SU-DHL-6 (cell line): ENCODE data around the gene PLA2G6.
"Not testable (repeated sequence)": the region's sequence is repeated elsewhere in the genome, so short reads cannot be mapped to it uniquely, and the experiment has no call there.

ENCODE experiments used
- H2AFZ ChIP-seq: fragments of 200-600 bp; sonication (generic); 2 replicates; pipeline ENCODE4 v1.6.1; 2014; ENCODE audit warnings: low read depth, mild to moderate bottlenecking, moderate library complexity, mixed read lengths, antibody characterized with exemption, low read length; ENCODE audit not compliant: severe bottlenecking
- H3F3A ChIP-seq: fragments of 200-600 bp; shearing (Covaris generic); 2 replicates; pipeline ENCODE4 v1.6.0; 2016; ENCODE audit warnings: antibody characterized with exemption, mild to moderate bottlenecking; ENCODE audit not compliant: insufficient read depth
- H3K27ac ChIP-seq: fragments of 200-600 bp; sonication (generic); 2 replicates; pipeline ENCODE4 v1.5.1; 2016; ENCODE audit warnings: low read depth, mild to moderate bottlenecking, low read length, moderate library complexity, mixed read lengths
- H3K27me3 ChIP-seq: fragments of 200-600 bp; sonication (generic), shearing (Covaris generic); 2 replicates; pipeline ENCODE4 v1.6.0; 2014; ENCODE audit warnings: mild to moderate bottlenecking, low read length
- H3K36me3 ChIP-seq: fragments of 200-600 bp; sonication (generic); 2 replicates; pipeline ENCODE4 v1.6.1; 2014; ENCODE audit warnings: mild to moderate bottlenecking, low read length, mixed read lengths
- H3K4me2 ChIP-seq: fragments of 300-600, 200-600 bp; shearing (Covaris generic), sonication (generic); 2 replicates; pipeline ENCODE4 v1.6.0; 2014; ENCODE audit warnings: low read length, low read depth, mild to moderate bottlenecking; ENCODE audit not compliant: poor library complexity, severe bottlenecking
- H3K4me3 ChIP-seq: fragments of 200-600 bp; sonication (generic); 2 replicates; pipeline ENCODE4 v1.5.1; 2014; ENCODE audit warnings: antibody characterized with exemption, low read length, mild to moderate bottlenecking, mixed read lengths; ENCODE audit not compliant: insufficient read depth, poor library complexity, severe bottlenecking
- H3K79me2 ChIP-seq: fragments of 200-600 bp; sonication (generic); 2 replicates; pipeline ENCODE4 v1.6.1; 2014; ENCODE audit warnings: mild to moderate bottlenecking, low read length, moderate library complexity; ENCODE audit not compliant: insufficient read depth
- H3K9ac ChIP-seq: fragments of 200-600 bp; sonication (generic); 2 replicates; pipeline ENCODE4 v1.7.0; 2014; ENCODE audit warnings: mild to moderate bottlenecking, low read length
- H3K9me2 ChIP-seq: fragments of 200-600 bp; sonication (generic); replicated peaks from 2 replicates; pipeline ENCODE4 v1.6.1; 2014; ENCODE audit warnings: low read length; ENCODE audit not compliant: insufficient read depth
- H3K9me3 ChIP-seq: fragments of 200-600 bp; sonication (generic); 2 replicates; pipeline ENCODE4 v1.6.1; 2014; ENCODE audit warnings: low read length, mixed read lengths; ENCODE audit not compliant: insufficient read depth
- H4K20me1 ChIP-seq: fragments of 200-600 bp; sonication (generic); 2 replicates; pipeline ENCODE4 v1.6.1; 2014; ENCODE audit warnings: low read depth, mild to moderate bottlenecking, antibody characterized with exemption, low read length, moderate library complexity, mixed read lengths
- CTCF ChIP-seq: fragments of 200-600 bp; sonication (generic); IDR thresholded peaks from one replicate; pipeline ENCODE4 v1.5.1; 2017; ENCODE audit warnings: antibody characterized with exemption, mild to moderate bottlenecking, low read length, moderate library complexity; ENCODE audit not compliant: insufficient read depth, poor library complexity, severe bottlenecking
- EZH2phosphoT487 ChIP-seq: fragments of 200-600 bp; sonication (generic), shearing (Covaris generic); conservative IDR thresholded peaks from 2 replicates; pipeline ENCODE4 v1.6.1; 2018; ENCODE audit warnings: mild to moderate bottlenecking, antibody characterized with exemption, low read length, moderate library complexity, mixed read lengths

The PLA2G6 gene

GRCh38 chr22:38177926-38178604 lies 3.6 kb downstream of the PLA2G6 start:
- H3K9ac ChIP-seq = no peak overlapping the region
- H4K20me1 ChIP-seq = no peaks in the 10 kb centered on the region
- no peaks in the 10 kb centered on the region for H3K36me3 ChIP-seq
- no peaks in the 10 kb centered on the region for H3K9me3 ChIP-seq
- H3F3A ChIP-seq = peaks cover 9% of the 10 kb centered on the region; the same call in 1 of the 2 replicates
- no peaks in the 10 kb centered on the region for H3K9me2 ChIP-seq
- H3K27ac ChIP-seq = no peak overlapping the region
- no peaks in the 10 kb centered on the region for H3K79me2 ChIP-seq
- H3K27me3 ChIP-seq = no peaks in the 10 kb centered on the region
- TF ChIP-seq EZH2phosphoT487 = no peak
- no peak overlapping the region for H3K4me2 ChIP-seq
- no peak overlapping the region for H3K4me3 ChIP-seq
- H2AFZ ChIP-seq = no peak overlapping the region

GRCh38 chr22:38177571-38177925 lies 4.1 kb downstream of the PLA2G6 start:
- not testable (repeated sequence) for H3K9ac ChIP-seq, H3K36me3 ChIP-seq, H3K27ac ChIP-seq, H3K9me3 ChIP-seq, H3K79me2 ChIP-seq, H2AFZ ChIP-seq, H3K27me3 ChIP-seq, H4K20me1 ChIP-seq, H3F3A ChIP-seq, H3K4me2 ChIP-seq, H3K9me2 ChIP-seq, H3K4me3 ChIP-seq

- H3K27me3 ChIP-seq = no peaks in the 10 kb centered on the region
- H3F3A ChIP-seq = peaks cover 9% of the 10 kb centered on the region; the same call in 1 of the 2 replicates
- no peaks in the 10 kb centered on the region for H3K36me3 ChIP-seq
- no peaks in the 10 kb centered on the region for H4K20me1 ChIP-seq
- no peak overlapping the region for H3K27ac ChIP-seq
- H2AFZ ChIP-seq = no peak overlapping the region
- H3K4me3 ChIP-seq = no peak overlapping the region
- no peaks in the 10 kb centered on the region for H3K79me2 ChIP-seq
- H3K9me2 ChIP-seq = no peaks in the 10 kb centered on the region
- TF ChIP-seq CTCF (no peak), EZH2phosphoT487 (no peak)
- no peak overlapping the region for H3K9ac ChIP-seq
- H3K4me2 ChIP-seq = no peak overlapping the region
- H3K9me3 ChIP-seq = no peaks in the 10 kb centered on the region
Measured at GRCh38 chr22:38177044-38177443, 4.6 kb downstream of the PLA2G6 start.

- no peak overlapping the region for H2AFZ ChIP-seq
Measured at GRCh38 chr22:38176170-38176741, 5.4 kb downstream of the PLA2G6 start.

More at GRCh38 chr22:38176170-38176741, 5.4 kb downstream of the PLA2G6 start:
- Histone ChIP-seq H3K79me2 (no peaks in the 10 kb centered on the region), H3K27ac (no peak overlapping the region), H3K9me3 (no peaks in the 10 kb centered on the region), H3F3A (peaks cover 9% of the 10 kb centered on the region; the same call in 1 of the 2 replicates), H3K9me2 (no peaks in the 10 kb centered on the region), H4K20me1 (no peaks in the 10 kb centered on the region), H3K36me3 (no peaks in the 10 kb centered on the region), H3K27me3 (no peaks in the 10 kb centered on the region), H3K4me3 (no peak overlapping the region), H3K4me2 (no peak overlapping the region), H3K9ac (no peak overlapping the region)
- no peak for TF ChIP-seq CTCF
- no peak for TF ChIP-seq EZH2phosphoT487
